GM12878 (cell line): ENCODE results near the gene OCA2.

Experiments used
- POLR2A ChIP-seq: IDR thresholded peaks from 2 replicates; pipeline ENCODE4 v1.6.1; 2011; ENCODE audit warnings: low read depth, mild to moderate bottlenecking, low read length
- TARDBP ChIP-seq: IDR thresholded peaks from 2 replicates; pipeline ENCODE4 v1.6.1; 2016; ENCODE audit warnings: borderline replicate concordance
- TF ChIP-seq, protein P1 (sequence below), 3 experiments: IDR thresholded peaks in 2 of 3; conservative IDR thresholded peaks in 1 of 3; 2 replicates each; pipeline ENCODE4 v1.5.1; 2011; ENCODE audit warnings: low read depth in 3 of 3, low read length in 3 of 3, mild to moderate bottlenecking in 3 of 3, control low read depth in 2 of 3, moderate library complexity in 2 of 3, inconsistent platforms in 1 of 3, mixed read lengths in 1 of 3; ENCODE audit not compliant: control insufficient read depth in 2 of 3, insufficient read depth in 1 of 3; ENCODE audit errors: extremely low read depth in 1 of 3

DNA sequence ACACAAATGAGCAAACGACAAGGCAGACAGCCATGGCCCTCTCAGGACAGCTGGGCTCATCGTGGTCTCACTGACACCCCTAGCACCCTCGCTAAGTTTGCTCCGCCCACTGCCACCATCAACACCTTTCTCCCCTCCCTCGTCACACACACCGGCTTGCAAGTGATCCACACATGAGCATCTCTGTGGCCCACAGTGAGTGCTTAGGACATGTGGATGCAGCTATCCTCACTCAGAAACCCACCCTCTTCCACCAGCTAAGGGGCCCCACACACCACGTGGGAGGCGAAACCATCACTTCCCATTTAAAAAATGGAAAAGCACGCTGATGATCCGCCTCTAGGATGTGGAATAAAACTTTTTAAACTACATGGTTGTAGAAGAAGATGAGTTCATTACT lies 105.6 kb downstream of the OCA2 start:
- TF ChIP-seq, protein P1, sequence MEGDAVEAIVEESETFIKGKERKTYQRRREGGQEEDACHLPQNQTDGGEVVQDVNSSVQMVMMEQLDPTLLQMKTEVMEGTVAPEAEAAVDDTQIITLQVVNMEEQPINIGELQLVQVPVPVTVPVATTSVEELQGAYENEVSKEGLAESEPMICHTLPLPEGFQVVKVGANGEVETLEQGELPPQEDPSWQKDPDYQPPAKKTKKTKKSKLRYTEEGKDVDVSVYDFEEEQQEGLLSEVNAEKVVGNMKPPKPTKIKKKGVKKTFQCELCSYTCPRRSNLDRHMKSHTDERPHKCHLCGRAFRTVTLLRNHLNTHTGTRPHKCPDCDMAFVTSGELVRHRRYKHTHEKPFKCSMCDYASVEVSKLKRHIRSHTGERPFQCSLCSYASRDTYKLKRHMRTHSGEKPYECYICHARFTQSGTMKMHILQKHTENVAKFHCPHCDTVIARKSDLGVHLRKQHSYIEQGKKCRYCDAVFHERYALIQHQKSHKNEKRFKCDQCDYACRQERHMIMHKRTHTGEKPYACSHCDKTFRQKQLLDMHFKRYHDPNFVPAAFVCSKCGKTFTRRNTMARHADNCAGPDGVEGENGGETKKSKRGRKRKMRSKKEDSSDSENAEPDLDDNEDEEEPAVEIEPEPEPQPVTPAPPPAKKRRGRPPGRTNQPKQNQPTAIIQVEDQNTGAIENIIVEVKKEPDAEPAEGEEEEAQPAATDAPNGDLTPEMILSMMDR (IDR thresholded peaks at IDR 0.05 in 2 of 3, conservative IDR thresholded peaks at IDR 0.05 in 1 of 3; ENCODE audit: control insufficient read depth in 2 of 3, extremely low read depth in 1 of 3, insufficient read depth in 1 of 3, low read depth in 3 of 3, low read length in 3 of 3), result no peak
- TF ChIP-seq POLR2A (no peak), TARDBP (no peak)
